LoVo (cell line): ENCODE measurements around the gene RPL27.
A peak's percentile ranks its signal among the peaks of the same experiment; 100 is the strongest.

ENCODE experiments used
- DNase-seq: peaks from one replicate; pipeline ENCODE4 v3.0.0-alpha.2; 2016; ENCODE audit warnings: low spot score

RPL27 gene

DNA sequence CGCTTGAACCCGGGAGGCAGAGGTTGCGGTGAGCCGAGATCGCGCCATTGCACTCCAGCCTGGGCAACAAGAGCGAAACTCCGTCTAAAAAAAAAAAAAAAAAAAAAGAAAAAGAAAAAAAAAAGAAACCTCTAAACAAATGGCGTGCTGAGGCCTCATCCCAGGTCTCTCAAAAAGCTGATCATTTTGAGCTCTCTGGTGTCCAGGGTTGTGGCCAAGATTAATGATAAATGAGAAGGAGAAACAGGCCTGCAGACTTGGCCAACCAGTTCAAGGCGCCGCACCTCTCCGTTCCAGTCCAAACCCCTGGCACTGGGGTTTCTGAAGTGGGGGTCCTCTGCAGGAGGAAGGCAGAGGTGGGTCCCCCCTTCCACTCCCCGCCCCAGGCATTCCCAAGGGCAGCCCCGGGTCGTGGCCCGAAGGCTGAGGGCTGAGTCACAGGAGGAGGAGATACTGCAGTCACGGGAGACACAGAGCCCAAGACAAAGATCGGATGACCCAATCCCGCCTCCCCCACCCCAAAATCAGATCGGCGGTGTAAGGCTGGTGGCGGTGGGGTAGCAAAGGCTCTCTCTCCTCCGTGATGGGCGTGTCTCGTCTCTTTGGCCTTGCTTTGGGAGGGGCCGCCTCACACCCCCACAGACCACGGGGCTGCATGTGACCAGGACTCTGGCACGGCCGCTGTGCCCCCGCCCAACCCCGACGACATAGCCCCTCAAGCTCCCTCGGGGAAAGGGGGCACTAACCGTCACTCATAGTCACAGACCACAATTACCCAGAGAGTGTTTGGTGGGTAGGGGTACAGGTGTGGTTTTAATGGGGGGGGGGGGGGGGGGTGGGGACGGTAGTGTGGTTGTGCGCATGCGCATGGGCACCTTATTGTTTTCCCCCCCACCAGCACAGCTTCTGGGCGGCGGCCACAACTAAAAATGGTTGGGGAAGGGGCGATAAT is 22.8 kb downstream of the RPL27 start:
- DNase-seq, result peak; percentile 32

DNA sequence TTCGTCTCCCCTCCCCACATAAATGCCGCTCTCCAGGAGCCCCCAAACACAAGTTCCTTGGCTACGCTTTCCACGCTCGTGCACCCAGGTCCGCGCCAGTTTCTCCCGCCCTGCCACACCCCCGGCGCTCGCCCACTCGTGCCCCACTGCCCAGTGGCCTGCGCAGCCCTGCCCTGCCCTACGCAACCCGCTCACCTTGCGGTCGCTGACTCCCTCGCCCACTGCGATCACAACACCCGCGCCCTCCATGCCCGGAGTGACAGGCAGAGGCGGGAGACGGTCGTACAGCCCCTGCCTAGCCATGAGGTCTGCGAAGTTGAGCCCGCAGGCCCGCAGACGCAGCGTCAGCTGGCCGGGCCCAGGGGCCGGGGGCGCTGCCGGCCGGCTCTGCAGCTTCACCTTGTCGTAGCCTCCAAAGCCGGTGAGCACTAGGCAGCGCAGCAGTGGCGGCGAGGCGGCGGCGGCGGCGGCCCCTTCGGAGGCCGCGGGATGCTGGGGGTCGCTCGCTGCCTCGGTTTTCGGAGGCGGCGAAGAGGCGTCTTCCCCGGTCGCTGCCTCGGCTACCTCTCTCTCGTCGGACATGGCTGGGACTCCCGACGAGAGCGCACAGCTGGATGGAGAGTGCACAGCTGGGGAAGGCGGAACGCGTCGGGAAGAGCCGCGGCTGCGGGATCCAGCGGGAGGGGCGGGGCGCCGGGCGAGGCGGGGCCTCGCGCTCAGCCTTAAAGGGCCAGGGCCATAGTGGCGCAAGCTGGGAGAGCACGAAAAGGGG is 23.7 kb downstream of the RPL27 start, which contains the start of gene VAT1:
Gene VAT1 (minus strand): TSS at position 645 of the 772 bp plus-strand sequence. CDS start 63 bp downstream, at position 582.
- peak; percentile 84 for DNase-seq

DNA sequence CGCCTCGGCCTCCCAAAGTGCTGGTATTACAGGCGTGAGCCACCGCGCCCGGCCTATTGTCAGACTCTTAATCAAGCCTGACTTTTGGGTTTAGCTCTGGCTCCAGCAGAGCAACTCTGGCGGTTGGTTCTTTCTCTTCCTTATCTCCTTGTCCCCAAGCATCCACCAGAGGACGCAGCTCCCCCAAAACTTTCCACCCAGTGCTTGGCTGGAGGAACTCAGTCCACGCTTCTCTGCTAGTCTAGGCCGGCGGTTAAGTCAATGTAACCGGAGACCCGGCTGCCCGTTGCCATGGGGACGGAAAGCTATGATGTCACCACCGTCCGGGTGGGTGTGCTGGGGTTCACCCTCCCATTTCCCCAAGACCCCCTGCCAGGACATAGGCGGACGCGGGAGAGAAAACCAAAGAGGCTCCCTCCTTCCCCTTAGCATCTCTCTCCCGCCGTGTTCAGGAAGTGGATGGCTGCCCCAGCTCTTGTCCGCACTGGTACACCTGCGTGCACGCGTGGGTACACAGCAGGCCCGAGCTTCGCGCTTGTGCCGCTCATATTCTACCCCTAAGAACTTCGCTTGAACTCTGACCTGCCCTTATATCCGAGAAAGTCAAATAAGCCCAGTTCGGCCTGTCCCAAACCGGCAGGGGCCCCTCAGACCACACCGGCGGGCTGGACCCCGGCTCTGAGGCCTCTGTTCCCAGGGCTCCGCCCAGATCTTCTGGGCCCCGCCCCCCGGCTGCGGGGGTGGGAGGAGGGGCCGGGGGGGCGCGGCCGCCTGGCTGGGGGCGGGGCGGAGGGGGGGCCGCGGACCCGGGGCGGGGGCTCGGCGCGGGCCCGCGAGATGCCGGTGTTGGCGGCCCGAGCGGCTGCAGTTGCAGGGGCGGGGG is 26.4 kb downstream of the RPL27 start, which contains the start of gene RND2:
Gene RND2 (plus strand): TSS at position 825 of the 883 bp plus-strand sequence. CDS start 117 bp downstream, outside the sequence.
- peak; percentile 43 for DNase-seq

DNA sequence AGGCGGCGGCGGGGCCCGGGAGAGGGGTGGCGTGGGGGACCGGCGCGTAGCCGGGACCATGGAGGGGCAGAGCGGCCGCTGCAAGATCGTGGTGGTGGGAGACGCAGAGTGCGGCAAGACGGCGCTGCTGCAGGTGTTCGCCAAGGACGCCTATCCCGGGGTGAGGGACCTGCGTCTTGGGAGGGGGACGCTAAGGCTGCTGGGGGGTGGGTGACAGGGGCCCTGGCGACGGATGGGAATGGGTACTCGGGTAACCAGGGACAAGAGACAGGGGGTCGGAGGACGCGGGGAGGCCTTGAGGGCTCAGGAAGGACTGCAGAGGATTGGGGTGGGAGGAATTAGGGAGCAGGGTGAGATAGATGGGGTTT is 27.1 kb downstream of the RPL27 start:
- DNase-seq, result no peak

DNA sequence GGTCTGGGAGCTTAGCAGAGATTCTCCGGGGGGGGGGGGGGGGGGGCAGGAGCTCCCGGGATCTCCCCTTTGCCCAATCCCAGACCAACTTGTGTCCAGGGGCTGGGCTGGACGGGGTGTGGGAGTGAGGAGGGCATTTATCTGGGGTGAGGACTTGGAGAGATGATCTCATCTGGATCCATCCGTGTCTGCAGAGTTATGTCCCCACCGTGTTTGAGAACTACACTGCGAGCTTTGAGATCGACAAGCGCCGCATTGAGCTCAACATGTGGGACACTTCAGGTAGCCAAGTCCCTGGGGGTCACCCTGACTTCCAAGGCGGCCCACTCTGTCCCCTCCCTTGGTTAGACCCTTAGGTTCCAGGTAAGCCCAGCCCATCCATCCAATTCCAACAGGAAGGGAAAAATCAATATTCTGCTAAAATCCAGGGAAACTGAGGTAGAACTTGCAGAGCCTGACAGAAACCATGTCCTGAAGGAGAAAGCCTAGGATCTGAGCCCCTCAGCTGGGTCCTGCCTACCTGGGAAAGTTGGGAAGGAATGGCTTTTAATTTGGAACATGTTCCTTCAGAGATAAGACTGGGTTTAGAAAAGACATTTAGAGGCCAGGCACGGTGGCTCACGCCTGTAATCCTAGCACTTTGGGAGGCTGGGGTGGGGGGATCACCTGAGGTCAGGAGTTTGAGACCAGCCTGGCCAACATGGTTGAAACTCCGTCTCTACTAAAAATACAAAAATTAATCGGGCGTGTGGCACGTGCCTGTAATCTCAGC is 27.7 kb downstream of the RPL27 start:
- DNase-seq, result no peak

DNA sequence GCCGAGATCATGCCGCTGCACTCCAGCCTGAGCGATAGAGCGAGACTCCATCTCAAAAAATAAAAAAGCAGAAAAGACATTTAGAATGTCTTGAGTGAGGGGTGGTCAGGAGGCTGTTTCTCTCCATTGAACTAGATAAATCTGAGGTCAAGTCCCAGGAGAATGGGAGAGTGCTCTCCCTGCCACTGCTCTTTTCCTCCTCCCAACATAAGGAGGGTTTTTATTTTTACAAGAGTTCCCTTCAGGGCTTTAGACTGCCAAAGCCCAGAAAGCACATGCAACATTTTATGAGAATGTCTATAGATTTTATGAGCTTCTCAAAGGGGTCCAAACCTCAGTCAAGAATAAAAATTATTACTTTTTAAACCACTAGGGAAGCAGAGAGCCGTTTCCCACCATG is 28.4 kb downstream of the RPL27 start:
- no peak for DNase-seq

DNA sequence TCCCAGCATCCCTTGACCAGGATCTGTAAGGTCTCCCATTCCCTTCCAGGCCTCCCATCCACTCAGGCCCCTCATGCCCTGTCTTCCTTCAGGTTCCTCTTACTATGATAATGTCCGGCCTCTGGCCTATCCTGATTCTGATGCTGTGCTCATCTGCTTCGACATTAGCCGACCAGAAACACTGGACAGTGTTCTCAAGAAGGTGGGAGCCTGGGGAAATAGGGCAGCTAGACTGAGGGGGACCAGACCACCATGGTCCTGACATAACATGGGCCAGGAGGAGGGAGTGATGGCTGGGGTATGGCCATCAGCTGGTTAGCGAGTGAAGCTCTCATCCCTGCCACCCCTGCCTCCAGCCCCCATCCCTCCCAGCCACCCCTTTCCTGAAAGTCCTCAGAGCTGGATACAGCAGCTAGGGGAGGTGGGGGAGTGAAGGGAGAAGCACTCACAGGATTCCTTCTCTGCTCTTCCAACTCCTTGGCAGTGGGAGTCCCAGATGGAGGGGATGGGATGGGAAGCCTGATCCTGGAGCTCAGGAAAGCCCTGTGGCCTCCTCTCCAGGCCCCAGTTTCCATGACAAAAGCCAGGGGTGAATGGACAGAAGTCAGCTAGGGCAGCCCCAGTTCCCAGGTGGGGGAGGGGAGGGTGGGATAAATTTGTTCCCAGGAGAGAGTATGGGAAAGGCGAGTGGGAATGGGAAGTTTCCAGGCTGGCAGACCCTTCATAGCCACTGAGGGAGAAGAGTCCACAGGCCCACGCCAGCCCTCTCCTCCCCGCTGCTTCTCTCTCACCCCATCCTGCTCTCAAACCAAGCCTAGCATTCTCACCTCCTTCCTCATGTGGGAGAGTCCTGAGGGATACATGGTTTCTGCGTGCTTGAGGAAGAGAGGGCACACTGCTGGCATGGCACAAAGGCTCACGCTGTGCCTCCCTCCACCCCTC is 29.1 kb downstream of the RPL27 start:
- no peak for DNase-seq

DNA sequence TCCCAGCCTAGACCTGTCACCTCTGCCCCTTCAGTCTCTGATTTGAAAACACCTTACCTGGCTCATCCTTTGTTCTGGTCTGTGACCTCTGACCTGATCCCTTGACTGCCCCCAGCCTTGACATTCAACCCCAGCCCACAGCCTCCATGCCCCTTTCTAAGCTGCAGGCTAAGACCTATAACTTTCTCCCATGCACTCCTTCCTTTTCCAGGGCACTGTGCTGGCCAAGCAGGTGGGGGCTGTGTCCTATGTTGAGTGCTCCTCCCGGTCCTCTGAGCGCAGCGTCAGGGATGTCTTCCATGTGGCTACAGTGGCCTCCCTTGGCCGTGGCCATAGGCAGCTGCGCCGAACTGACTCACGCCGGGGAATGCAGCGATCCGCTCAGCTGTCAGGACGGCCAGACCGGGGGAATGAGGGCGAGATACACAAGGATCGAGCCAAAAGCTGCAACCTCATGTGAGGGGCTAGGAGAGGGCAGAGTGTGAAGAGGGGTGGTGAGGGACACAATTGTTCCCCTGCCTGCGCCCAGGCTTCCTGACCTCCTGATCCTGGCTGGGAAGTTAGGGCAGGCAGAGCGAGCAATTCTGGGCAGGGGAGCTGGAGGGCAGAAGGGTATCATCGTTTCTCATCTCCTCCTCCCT is 30.1 kb downstream of the RPL27 start:
- DNase-seq, result no peak

DNA sequence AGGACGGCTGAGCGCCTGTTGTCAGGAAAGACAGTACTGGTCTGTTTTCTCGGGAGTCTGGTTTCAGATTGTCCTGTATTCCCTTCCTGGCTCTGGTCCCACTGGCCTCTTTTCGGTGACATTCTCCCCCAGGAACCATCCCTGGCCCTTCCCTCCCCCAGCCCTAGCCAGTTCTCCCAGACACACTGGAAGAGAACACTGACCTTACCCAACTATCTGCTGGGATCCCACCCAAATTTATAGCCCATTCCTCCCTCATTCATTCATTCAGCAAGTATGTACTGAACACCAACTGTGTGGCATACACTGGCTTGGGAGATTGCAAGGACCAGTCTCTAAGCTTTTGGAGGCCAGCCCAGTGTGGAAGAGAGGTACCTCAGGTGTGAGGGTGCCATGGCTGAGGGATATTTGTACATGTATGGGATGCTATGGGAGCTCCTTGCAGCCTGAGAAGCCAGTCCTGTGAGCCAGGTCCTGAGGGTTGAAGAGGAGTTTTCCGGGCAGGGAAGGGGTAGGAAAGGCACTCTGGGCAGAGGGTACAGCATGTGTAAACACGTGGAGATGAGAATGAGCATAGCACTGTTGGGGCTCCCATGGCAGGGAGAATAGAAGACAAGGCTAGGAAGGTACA is 32.0 kb downstream of the RPL27 start:
- no peak for DNase-seq

DNA sequence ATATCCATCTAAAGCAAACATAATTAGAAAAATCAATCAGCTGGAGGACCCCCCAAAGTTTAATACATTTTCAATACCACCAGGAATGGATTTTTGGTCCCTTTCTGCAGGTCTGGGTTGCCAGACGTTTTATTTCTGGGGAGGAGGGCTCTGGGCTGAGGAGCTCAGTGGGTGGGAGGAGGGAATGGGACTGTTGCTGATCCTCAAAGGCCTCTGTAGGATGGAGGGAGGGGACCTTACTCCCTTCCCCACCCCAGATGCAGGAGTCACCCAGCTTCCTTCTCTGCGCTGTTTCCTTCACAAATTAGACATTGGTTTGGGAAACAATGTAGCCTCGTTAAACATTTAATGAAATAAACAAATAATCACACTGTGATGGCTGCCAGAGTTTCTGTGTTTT is 33.4 kb downstream of the RPL27 start:
- DNase-seq, result no peak

DNA sequence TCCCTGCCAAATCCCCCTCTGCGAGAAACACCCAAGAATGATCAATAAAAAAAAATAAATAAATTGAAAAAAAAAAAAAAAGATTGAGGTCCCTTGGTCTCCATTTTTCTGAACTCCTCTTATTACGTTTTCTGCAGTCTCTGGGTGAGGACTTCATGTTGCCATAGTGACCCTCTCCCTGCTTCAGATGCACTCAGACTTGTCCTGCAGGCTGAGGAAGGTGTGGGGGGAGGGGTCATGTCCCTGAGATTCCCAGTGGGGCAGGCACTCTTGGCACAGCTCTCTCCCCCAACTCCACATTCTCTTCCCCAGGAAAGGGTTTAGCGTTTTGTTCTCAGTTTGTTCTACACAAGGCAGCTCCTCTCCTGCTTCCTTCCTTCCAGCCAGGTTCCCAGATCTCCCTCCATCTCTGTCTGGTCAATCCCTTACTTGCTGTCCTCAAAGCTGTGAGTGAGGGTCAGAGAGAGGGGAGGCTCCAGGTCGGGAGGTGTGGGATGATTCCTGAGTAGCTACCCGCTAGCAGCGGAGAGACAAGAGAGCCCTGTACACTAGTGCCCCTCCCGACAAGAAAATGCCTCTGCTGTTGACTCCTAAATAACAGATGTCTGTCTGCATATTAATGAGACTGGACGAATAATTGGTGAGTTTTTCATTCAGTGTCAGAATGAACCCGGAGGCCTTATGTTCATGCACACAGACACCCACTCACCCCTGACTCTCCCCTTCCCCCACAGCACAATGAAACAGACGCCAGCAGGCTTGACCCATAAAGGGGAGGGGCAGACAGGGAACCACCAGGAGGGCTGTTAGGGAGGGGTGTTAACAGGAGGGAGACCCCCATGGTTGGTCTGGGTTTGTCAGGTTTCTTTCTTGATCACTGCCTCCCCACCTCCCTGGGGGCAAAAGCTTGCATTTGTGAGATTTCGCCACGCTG is 36.0 kb downstream of the RPL27 start:
- DNase-seq, result no peak

DNA sequence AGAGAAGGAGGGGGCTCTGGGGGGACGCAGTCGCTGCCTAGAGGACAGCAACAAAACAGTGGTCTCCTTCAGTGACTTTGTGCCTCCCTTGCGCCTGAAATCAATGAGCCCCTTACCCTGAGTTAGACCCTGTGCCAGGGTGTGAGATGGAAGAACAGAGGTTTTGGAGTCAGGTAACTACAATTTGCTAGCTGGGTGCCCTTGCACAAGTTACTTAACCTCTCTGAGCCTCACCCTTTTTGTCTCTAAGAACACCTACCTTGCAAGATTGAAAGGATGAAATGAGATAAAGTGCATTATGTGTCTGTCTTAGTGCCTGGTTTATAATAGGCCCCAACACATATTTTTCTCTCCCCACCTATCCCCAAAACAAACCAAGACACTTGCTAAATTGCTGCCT is 36.7 kb downstream of the RPL27 start:
- no peak for DNase-seq

DNA sequence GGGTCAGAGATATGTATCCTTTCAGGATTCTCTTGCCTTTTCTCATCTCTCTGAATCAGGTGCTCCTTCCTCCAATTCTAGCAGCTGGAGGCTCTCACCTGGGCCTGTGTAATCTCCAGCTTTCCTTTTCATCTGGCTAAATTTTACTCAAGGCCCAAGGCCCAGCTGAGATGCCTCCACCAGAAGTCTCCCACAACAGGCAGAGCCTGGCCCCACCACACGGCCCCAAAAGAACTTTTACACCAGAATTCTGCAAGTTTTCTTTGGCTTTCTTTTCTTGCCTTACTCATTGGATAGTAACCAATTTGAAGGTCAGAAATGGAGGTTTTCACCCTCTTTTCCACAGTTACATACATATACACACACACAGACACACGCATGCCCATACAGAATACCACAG is 41.4 kb downstream of the RPL27 start:
- DNase-seq, result no peak

DNA sequence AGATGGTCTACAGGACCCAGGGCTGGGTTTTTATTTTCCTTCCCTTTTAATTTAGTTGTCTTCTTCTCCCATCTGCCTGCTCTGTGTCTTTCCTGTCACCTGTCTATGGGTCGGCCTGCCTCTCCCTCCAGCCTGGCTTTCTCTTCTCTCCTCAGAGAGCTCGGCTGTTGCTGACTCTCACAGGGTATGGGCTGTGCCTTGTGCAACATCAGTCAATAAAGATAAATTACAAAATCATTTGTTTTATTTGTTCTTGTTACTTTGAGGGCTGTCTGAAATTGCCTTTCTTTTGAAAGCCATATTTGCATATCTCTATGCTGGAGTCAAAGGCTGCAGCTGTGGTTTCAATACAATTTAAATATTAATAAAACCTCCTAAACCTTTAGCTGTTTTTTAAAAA is 42.4 kb downstream of the RPL27 start:
- no peak for DNase-seq

DNA sequence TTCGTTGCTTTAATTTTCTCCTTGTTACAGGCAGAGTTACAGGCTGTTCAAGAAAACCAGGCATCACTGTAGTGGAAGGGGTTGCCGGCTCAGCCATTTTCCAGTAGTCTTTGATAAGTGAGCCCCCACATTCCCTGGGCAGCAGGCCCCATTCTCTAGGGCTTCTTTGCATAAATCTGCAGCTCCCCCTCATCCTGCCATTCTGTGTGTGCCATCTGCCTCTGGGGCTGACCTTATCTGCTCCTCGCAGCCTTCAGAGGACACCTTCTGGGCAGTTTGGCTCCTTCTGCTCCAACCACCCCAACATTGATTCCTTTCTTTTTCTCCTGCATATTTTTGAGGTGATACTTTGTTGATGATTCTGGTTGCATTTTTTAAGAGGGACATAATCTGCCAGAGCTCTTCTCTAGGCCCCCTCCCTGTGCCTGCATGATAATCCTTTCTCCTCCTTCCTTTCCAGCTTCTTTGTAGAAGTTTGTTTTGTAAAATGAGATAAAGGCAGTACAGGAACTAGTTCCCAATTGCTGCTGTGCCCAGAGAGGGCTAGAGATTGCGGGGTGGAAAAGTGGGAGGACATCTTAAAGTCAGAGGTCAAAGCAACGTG is 43.9 kb downstream of the RPL27 start:
- no peak for DNase-seq

DNA sequence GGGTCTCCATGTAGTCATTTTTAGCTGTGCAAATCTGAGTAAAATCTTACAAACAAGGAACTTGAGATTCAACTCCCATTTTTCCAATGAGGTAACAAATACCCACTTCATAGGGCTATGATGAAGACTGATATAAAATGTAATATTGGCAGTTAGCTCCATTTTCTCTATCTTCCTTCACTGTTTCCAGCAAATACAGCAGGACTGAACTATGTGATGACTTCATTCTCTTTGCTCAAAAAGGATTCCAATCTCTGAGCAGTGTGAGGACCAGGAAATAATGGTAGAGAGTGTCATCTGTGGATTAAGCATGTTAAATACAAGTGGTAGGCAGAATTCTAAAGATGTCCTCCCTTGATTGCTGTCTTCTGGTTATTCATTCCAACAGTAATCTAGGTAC is 45.1 kb downstream of the RPL27 start:
- no peak for DNase-seq

DNA sequence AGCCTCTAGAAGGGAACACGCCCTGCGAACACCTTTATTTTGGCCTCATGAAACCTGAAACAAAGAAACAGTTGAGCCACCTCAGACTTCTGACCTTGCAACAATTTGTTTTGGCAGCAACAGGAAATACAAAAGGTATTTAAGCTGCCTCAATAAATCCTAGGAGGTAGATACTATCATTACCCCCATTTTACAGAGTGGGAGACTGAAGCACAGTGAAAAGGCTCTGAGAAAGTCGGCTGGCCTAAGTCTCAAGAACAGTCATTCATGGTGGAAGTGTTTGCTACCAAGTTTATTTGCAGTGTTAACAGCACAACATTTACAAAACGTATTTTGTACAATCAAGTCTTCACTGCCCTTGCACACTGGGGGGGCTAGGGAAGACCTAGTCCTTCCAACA is 45.8 kb downstream of the RPL27 start:
- no peak for DNase-seq

DNA sequence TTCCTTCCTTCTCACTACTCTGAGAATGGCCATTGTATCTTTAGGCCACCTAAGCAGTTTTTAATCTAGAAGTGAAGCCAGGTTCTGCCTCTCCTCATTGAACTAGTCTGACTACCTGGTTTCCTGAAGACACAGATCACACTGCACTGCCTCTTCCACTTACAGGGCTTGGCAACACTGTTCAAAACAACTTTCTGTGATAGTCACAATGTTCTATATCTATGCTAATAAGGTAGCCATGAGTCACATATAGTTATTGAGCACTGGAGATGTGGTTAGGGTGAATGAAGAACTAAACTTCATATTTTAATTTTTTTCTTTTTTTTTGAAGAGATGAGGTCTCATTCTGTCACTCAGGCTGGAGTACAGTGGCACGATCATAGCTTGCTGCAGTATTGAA is 53.8 kb downstream of the RPL27 start:
- no peak for DNase-seq
